Keratinocyte (primary cell): ENCODE results near the gene LILRB2. TPM values are rescaled to one million over a fixed set of nuclear protein-coding genes. Genes with fewer than 3 reads are reported as not detected.

ENCODE experiments used
- DNase-seq: peaks from one replicate; pipeline ENCODE4 v3.0.0-alpha.2; 2011; ENCODE audit warnings: low read depth, missing footprints, low spot score
- FAIRE-seq: peaks from 2 replicates; lab custom pipeline; 2011; peaks lifted over from hg19 to GRCh38; lab: Jason Lieb, UNC
- H2AFZ ChIP-seq: 2 replicates; pipeline ENCODE4 v1.6.0; 2012; ENCODE audit warnings: low read length, control low read depth, inconsistent platforms; ENCODE audit not compliant: control insufficient read depth
- H3K27ac ChIP-seq: 2 replicates; pipeline ENCODE4 v1.5.1; 2011; ENCODE audit warnings: low read length; ENCODE audit not compliant: control insufficient read depth, insufficient read depth
- H3K27me3 ChIP-seq: 3 replicates; pipeline ENCODE4 v1.6.0; 2011; ENCODE audit warnings: low read length; ENCODE audit not compliant: control insufficient read depth, insufficient read depth; ENCODE audit errors: extremely low read depth
- H3K36me3 ChIP-seq, 2 experiments: 2 replicates in 1 of 2; 3 replicates in 1 of 2; pipeline ENCODE4 v1.5.1; 2011; ENCODE audit warnings: low read length in 2 of 2, mild to moderate bottlenecking in 1 of 2; ENCODE audit not compliant: control insufficient read depth in 2 of 2, insufficient read depth in 2 of 2; ENCODE audit errors: extremely low read depth in 1 of 2
- H3K4me1 ChIP-seq: 3 replicates; pipeline ENCODE4 v1.5.1; 2011; ENCODE audit warnings: low read length; ENCODE audit not compliant: control insufficient read depth, insufficient read depth; ENCODE audit errors: extremely low read depth
- H3K4me2 ChIP-seq: 3 replicates; pipeline ENCODE4 v1.6.0; 2011; ENCODE audit warnings: low read depth, low read length; ENCODE audit not compliant: control insufficient read depth, insufficient read depth; ENCODE audit errors: extremely low read depth
- H3K4me3 ChIP-seq, 3 experiments: fragments of 200-600 bp in 1 of 3; sonication (generic) in 1 of 3; 2 replicates in 2 of 3; 3 replicates in 1 of 3; pipeline ENCODE4 v1.5.1; 2011 to 2016; ENCODE audit warnings: low read length in 3 of 3, mild to moderate bottlenecking in 3 of 3, control low read depth in 2 of 3, inconsistent platforms in 1 of 3, low read depth in 1 of 3, mixed read lengths in 1 of 3, mixed run types in 1 of 3, moderate library complexity in 1 of 3; ENCODE audit not compliant: control insufficient read depth in 2 of 3, insufficient read depth in 2 of 3; ENCODE audit errors: extremely low read depth in 1 of 3
- H3K79me2 ChIP-seq: 2 replicates; pipeline ENCODE4 v1.6.0; 2012; ENCODE audit warnings: low read length; ENCODE audit not compliant: control insufficient read depth, insufficient read depth
- H3K9ac ChIP-seq: 3 replicates; pipeline ENCODE4 v1.6.0; 2011; ENCODE audit warnings: low read length; ENCODE audit not compliant: control insufficient read depth, insufficient read depth; ENCODE audit errors: extremely low read depth
- H3K9me1 ChIP-seq: 3 replicates; pipeline ENCODE4 v1.6.0; 2011; ENCODE audit warnings: low read length; ENCODE audit not compliant: control insufficient read depth, insufficient read depth; ENCODE audit errors: extremely low read depth
- H3K9me3 ChIP-seq: 2 replicates; pipeline ENCODE4 v1.5.1; 2012; ENCODE audit warnings: low read depth, low read length; ENCODE audit not compliant: control insufficient read depth
- H4K20me1 ChIP-seq: 3 replicates; pipeline ENCODE4 v1.6.0; 2011; ENCODE audit warnings: low read length; ENCODE audit not compliant: control insufficient read depth, insufficient read depth; ENCODE audit errors: extremely low read depth
- CTCF ChIP-seq, 3 experiments: IDR thresholded peaks in 1 of 3; conservative IDR thresholded peaks in 1 of 3; optimal IDR thresholded peaks in 1 of 3; 2 replicates in 2 of 3; 3 replicates in 1 of 3; pipeline versions ENCODE3 to v1.5.1; 2011; ENCODE audit warnings: low read length in 3 of 3, mild to moderate bottlenecking in 3 of 3, moderate library complexity in 2 of 3, control low read depth in 1 of 3, inconsistent platforms in 1 of 3; ENCODE audit not compliant: insufficient read depth in 2 of 3; ENCODE audit errors: extremely low read depth in 1 of 3
- EZH2 ChIP-seq: IDR thresholded peaks from one replicate; pipeline ENCODE4 v1.6.1; 2012; ENCODE audit warnings: inconsistent platforms, mild to moderate bottlenecking, low read length, moderate library complexity
- dilution Hi-C: fragments of 300-500 bp; cut with MboI; formaldehyde crosslinking; loops from one replicate; pipeline ENCODE4 v1.7.0; 2020; ENCODE audit warnings: low sequenced_read_pairs; ENCODE audit not compliant: extremely low pct_ligation_motif_present
- polyA plus RNA-seq, 5 experiments: library from polyadenylated mRNA; depleted of rRNA in 3 of 5; stranded (reverse) in 3 of 5; stranded (forward) in 1 of 5; unstranded in 1 of 5; fragments of >200 nt; gene quantifications; 1 replicate in 1 of 5; 2 replicates in 3 of 5; 3 replicates in 1 of 5; pipeline versions ENCODE4 v1.2.1 to v1.2.3, GENCODE V29; 2011 to 2012; ENCODE audit warnings: missing spikeins in 2 of 5, low read depth in 1 of 5, low replicate concordance in 1 of 5

Gene LILRB2
- polyA plus RNA-seq, 1 donor (not counting 4 experiments of a cell fraction or from before 2014, with no cell fraction given), result not detected

- dilution Hi-C loops, result no loop called here
- no peaks in the 10 kb centered on the region for H3K4me1 ChIP-seq
- no peak for DNase-seq
- H3K79me2 ChIP-seq, result no peaks in the 10 kb centered on the region
- no peaks in the 10 kb centered on the region for H3K36me3 ChIP-seq
- no peak overlapping the region for H3K9ac ChIP-seq
- H3K27me3 ChIP-seq, result no peaks in the 10 kb centered on the region
- no peak for TF ChIP-seq EZH2
- TF ChIP-seq CTCF (optimal IDR thresholded peaks at IDR 0.05 in 1 of 3, IDR thresholded peaks at IDR 0.05 in 1 of 3, conservative IDR thresholded peaks at IDR 0.05 in 1 of 3; ENCODE audit: extremely low read depth in 1 of 3, insufficient read depth in 2 of 3, low read length in 3 of 3), result no peak
- H2AFZ ChIP-seq, result no peak overlapping the region
- H3K4me3 ChIP-seq, result no peak overlapping the region
- H3K4me2 ChIP-seq, result no peak overlapping the region
- no peaks in the 10 kb centered on the region for H4K20me1 ChIP-seq
- no peak for FAIRE-seq
- H3K9me1 ChIP-seq, result no peaks in the 10 kb centered on the region
- no peak overlapping the region for H3K27ac ChIP-seq
- no peaks in the 10 kb centered on the region for H3K9me3 ChIP-seq
Measured at GRCh38 chr19:54316746-54317107, 35.8 kb upstream of the LILRB2 start.

GRCh38 chr19:54315956-54316355, 35.0 kb upstream of the LILRB2 start:
- DNase-seq (no peak), FAIRE-seq (no peak)
- H3K27ac ChIP-seq, result no peak overlapping the region
- no peaks in the 10 kb centered on the region for H4K20me1 ChIP-seq
- H3K79me2 ChIP-seq, result no peaks in the 10 kb centered on the region
- no peaks in the 10 kb centered on the region for H3K36me3 ChIP-seq
- dilution Hi-C loops, result no loop called here
- H3K27me3 ChIP-seq, result no peaks in the 10 kb centered on the region
- H3K4me1 ChIP-seq, result no peaks in the 10 kb centered on the region
- H3K4me3 ChIP-seq, result no peak overlapping the region
- H3K9me1 ChIP-seq, result no peaks in the 10 kb centered on the region
- no peaks in the 10 kb centered on the region for H3K9me3 ChIP-seq
- H3K9ac ChIP-seq, result no peak overlapping the region
- TF ChIP-seq EZH2, result no peak
- no peak for TF ChIP-seq CTCF (optimal IDR thresholded peaks at IDR 0.05 in 1 of 3, IDR thresholded peaks at IDR 0.05 in 1 of 3, conservative IDR thresholded peaks at IDR 0.05 in 1 of 3; ENCODE audit: extremely low read depth in 1 of 3, insufficient read depth in 2 of 3, low read length in 3 of 3)
- H2AFZ ChIP-seq, result no peak overlapping the region
- no peak overlapping the region for H3K4me2 ChIP-seq
